HG02571 (cell line): Measurements from ENCODE around the gene POLR2C.

Experiments
- ATAC-seq: cut with Tn5 transposase; IDR thresholded peaks from one replicate; pipeline ENCODE4 v1.9.1; 2021; ENCODE audit warnings: mild to moderate bottlenecking, moderate library complexity; ENCODE audit not compliant: unreplicated experiment

Gene POLR2C

GRCh38 chr16:57447186-57447962 lies 15.1 kb upstream of the POLR2C start, which contains the start of the genes CIAPIN1 and COQ9:
CIAPIN1 (minus strand) TSS chr16:57447385; CDS start chr16:57440928, 6,457 bp downstream.
COQ9 (plus strand) TSS chr16:57447479; CDS start chr16:57447506, 27 bp downstream.
- peak; percentile 97 for ATAC-seq

DNA sequence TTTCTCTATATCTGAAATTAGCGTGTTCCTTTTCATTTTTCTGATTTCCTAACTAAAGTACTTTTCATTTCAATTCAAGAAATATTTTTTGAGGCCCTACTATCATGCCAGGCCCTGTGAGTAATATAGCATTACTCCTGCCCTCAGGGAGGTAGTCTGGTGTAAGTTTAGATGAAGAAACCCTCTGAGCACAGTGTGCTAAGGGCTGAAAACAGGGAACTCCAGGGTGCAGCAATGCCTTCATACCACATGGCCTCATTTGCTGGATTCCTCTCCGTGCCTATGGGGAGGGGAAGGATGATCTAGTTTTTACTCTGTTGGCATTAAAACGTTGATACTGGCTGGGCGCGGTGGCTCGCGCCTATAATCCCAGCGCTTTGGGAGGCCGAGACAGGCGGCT lies 10.5 kb upstream of the POLR2C start:
- ATAC-seq = no peak

GRCh38 chr16:57462978-57463362 lies 491 bp downstream of the POLR2C start:
- no peak for ATAC-seq

DNA sequence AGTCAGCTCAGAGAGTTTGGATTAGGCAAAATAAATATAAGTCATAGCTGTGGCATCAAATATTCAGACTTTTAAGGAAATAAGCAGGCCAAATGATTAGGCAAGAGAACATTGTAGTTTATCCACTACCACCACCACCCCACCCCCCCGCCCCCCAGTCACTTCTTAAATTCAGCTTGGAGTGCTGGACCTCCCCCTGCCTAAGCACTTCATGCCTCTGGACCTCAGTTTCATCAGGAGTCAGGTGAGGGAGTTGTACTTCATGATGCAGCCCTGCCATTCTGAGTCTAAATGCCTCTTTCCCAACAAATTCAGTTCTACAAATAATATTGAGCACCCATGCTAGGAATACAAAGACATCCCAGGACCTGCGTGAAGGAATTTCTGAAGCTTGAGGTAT lies 2.0 kb downstream of the POLR2C start:
- ATAC-seq = no peak

DNA sequence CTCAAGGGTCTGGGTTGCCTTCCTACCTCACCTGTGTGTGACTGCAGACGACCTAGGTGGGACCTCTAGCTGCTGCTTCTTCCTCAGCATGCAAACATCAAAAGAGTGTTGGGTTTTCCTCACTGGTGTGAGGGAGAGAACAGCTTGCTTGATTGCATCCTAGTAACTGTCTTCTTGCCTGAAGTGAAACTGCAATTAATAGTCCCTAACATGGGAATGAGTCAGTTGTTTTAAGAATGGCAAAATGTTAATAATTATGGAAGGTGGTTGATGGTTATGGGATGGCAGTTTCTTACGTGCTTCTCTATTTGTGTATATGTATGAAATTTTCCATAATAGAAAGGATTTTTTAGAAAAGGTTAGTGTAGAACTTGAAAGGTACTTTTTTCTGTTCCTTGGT lies 5.9 kb downstream of the POLR2C start:
- no peak for ATAC-seq

GRCh38 chr16:57469046-57469445 lies 6.6 kb downstream of the POLR2C start:
- no peak for ATAC-seq

DNA sequence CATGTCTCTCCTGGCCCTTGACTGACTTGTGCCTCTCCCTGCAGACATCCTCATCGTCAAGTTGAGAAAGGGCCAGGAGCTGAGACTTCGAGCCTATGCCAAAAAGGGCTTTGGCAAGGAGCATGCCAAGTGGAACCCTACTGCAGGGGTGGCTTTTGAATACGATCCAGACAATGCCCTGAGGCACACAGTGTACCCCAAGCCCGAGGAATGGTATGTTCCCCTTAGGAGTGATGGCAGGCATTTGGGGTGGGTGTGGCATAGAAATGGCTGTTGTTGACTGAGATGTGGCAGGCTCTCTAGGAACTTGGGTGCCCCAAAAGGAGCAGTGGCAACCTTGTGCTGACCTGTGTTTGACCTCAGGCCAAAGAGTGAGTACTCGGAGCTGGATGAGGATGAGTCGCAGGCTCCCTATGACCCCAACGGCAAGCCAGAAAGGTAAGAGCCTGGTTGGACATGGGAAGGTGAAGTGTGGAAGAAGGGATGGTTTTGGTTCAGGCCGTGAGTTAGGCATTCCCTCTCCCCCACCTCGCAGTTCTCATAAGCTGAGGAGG lies 7.5 kb downstream of the POLR2C start:
- ATAC-seq = no peak

DNA sequence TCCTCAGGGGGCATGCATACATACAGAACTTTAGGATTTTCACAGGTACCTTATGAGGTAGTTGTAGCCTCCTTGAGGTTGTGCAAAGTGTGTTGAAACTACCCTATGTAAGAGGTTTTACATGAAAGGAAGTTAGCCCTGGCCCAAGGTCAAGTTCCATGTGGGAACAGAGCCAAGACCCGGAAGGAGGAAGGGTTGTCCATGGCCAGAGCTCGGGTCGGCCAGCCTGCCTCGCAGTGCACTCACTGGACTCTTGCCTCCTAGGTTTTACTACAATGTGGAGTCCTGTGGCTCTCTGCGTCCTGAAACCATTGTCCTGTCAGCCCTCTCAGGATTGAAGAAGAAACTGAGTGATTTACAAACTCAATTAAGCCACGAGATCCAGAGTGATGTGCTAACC lies 8.2 kb downstream of the POLR2C start:
- no peak for ATAC-seq

DNA sequence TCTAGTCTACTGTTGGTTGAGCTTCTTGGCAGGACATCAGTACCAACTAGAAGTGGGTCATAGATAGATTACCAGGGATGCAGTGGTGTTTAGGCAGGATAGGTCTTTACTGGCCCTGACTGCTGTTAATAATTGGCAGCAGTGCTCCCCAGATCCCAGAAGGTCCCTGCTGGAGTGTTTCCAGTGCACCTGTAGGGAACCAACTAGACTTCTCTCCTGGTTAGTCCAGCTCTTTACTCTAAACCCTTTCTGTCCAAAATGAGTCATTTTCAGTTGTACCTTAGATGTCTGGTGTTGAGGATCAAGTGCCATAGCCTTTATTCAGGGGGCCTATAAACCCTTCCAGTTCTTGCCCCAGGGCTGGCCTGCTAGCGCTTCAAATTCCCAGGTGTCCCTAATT lies 8.7 kb downstream of the POLR2C start:
- ATAC-seq = no peak

GRCh38 chr16:57471852-57472664 lies 9.6 kb downstream of the POLR2C start:
- ATAC-seq = no peak

GRCh38 chr16:57472665-57473060 lies 10.2 kb downstream of the POLR2C start:
- no peak for ATAC-seq

DNA sequence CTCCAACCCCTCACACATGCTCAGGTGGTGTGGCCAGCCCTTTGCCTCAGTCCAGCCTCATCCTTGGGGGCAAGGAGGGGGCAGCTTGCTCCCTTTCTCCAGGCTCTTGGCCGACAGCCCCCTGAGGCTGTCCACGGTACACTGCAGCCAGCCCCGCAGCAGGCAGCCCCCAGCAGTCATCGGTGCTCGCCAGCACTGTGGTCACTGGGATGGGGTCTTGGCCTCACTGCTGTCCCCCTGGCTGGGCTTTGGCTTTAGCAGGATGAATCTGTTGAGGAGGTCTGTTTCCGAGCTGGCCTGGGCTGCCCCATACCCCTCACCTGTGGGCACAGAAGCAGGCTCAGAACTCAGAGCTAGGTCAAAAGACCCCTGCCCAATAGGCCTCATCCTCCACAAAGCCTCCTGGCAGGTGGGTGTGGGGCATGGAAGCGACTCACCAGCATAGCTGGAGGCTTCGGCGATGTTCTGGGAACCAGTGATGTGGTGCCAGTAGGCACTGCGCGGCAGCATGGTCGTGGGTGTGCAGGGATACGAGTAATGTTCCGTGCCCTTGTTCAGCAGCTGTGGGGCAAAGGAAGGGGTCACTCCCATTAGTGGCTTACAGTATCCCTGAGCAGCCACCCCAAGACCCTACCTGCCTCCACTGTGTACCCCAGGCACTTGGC lies 10.8 kb downstream of the POLR2C start:
- no peak for ATAC-seq

GRCh38 chr16:57473906-57474305 lies 11.4 kb downstream of the POLR2C start:
- no peak for ATAC-seq

DNA sequence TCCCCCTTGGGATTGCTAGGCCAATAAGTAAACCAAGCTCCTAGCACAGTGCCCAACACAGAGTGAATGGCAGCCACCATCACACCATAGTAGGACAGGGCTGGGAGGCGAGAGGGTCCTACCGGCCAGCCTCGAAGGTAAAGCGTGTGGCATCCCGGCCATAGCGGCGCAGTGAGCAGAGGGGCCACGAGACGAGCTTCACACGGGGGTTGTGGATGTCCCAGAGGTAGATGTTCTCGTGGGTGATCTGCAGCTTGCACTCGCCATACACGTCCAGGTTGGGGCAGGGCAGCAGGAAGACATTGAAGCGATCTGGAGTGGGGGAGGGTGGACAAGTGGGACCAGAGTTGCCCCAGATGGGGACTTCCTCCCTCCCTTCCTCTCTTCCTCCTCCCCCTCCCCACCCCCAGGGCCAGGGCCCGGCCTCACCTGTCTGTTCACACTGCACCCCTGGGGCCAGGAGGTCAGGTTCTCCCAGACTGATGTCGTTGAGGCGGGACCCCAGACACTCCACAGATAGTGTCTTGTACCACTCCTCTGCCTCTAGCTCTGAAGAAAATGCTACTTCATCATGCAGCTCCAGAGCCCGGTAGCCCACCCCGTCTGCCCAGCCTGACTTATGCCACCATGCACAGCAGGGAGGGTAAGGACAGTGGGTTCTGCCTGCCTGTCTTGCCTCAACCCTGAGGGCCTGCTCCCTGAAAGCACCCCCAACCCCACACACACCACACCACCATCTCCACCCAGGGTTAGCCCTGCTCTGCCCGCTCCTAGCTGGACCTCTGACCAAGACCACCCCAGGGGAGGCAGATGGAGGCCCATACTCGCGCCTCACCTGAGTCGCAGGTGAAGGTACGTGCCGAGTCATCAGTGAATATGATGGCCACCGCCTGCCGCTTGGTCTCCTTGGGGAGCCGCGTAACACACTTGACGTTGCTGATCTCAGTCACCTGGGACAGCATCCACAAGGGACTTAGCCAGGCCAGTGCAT lies 12.5 kb downstream of the POLR2C start:
- ATAC-seq = no peak

DNA sequence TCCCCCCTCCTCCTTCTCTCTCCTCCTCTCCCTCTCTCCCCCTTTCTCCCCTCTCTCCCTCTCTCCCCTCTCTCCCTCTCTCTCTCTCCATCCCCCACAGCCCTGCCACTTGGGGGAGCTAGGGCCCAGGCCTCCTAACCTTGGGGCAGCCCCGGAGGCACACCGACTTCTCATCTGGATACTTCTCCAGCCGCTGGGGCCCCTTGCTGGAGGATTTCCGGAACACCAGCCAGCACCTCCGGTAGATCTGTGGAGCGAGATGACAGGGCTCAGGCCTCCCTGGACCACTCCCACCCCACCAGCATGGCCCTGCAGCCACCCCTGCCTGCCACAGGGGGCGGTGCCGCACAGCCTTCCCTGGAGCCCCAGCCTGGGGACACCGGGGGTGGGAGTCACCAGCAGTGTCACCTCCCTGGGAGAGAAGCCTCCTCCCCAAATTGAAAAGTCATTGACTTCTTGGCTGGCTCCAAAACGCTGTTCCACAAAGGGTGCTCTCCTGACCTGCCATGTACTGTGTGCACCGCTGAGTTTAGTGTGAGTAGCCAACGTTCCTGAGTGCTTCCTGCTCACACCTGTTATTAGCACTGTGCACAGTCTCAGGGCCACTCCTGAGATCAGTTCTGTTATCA lies 13.3 kb downstream of the POLR2C start:
- peak; percentile 74 for ATAC-seq

DNA sequence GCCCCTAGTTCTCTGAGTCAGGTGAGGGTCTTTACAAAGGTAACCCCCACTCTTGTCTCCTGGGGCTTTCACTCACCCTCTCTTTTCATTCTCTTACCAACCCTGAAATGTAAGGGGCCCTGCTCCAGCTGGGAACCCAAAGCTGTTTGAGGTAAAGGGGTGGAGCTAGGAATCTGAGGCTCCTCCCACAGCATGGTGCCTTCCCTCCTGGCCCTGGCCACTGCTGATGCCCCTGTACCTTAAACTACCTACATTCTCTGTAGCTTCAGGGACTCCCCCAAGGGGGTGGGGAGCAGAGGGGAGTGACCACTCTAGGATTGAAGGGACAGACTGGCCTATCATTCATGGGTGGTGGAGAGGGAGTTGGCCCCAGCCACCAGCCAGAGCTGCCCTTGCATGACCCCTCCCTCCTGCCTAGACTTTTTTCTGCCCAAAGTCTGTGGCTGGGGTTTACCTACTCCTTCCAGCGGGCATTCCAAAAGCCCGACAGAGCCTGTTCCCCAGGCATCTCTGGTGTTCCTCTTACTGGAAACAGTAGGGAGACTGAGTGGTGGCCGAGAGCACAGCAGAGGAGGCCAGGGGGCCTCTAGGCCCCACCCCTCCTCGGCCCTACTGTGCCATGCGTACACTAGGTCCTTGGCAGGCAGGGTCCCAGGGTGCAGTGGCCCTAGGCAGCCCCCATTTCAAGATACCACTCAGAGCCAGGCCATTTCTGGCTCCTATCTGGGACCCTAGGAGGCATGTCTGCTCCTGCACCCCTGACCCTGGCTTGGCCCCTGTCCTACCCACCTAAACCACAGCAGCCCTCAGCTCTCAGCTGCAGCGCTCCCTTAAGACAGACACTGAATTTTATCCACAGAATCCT lies 14.3 kb downstream of the POLR2C start:
- ATAC-seq = no peak

DNA sequence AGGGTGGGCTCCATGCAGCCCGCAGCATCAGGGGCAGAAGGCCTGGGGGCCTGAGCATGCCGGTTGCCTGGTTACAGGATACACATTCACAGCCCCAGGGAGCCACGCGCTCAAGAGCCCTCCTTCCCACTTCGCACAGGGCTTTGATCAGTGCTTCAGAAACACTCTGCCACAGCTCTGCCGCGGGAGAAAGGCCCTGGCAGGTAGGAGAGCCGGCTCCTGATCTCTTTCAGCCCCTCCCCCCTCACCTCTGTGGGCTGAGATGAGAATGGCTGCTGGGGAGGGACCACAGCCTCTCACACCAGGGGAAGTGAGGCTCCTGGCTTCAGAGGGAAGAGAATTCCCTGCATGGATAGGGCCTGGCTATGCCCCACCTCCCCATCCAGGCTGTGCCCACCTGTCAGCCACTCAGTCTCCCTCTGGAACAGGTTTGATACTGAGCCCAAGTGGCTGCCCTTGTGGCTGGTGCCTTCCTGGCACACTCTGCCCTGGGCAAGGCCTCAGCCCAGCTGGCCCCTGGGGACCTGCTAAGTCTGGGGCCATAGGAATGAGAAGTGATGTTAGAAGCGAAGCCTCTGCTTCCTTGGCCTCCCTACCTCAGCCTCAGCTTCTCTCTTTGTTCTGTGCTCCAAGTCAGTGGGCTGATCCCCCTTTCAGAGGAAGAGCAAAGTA lies 15.2 kb downstream of the POLR2C start:
- ATAC-seq = no peak
